Measurements from ENCODE around the gene IYD. TPM values are rescaled to one million over a fixed set of nuclear protein-coding genes. Genes with fewer than 3 reads are reported as not detected.
A peak's percentile ranks its signal among the peaks of the same experiment; 100 is the strongest.

The IYD gene
- total RNA-seq, 2 experiments from 2014 or later, result not detected

DNA sequence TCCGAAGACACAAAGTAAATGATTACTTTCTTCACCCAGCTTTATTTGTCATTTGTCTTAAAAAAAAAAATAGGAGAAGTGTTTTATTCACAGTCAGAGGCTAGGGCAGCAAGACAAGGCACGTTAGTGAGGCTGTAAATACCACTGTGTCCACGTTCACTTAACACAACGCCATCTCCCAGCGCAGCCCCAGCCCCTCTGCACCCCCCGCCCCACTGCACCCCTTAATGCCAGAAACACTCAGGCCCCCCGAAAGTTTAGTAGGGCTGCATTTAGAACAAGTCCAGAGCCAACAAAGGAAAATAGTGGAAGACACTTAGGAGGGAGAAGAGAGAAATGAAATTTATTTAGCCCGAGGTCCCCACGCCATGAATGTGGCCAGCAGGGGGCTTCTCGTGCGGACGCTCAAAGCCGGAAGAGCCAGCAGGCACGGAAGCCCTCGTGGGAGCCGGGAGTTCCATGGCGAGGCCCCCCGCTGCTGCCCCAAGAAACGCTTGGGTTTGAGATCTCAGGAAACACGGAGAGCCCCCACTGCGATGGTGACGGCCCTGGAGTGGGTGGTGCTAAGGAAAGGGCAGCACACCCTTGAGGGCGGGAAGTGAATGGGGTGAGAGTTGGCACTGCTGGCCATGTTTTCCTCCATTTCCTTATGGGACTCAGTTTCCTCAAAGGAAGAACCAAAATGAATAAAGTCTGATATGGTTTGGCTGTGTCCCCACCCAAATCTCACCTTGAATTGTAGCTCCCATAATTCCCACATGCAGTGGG is 50.2 kb downstream of the IYD start:
- H3K4me3 Mint-ChIP-seq, result peak overlapping the region; percentile 78
- DNase-seq (peak; percentile 15 to 74 (median 34)), ATAC-seq (ENCODE audit: poor library complexity) (peak; percentile 56)
- H3K36me3 ChIP-seq (ENCODE audit: insufficient read depth, low read length), result no peaks in the 10 kb centered on the region
- peaks cover 37% of the 10 kb centered on the region for H3K27me3 Mint-ChIP-seq
- H3K4me3 ChIP-seq (ENCODE audit: low read length), result peak overlapping the region; percentile 38
- peaks cover 6% of the 10 kb centered on the region for H3K4me1 Mint-ChIP-seq (ENCODE audit: low read depth)
- H3K9me3 Mint-ChIP-seq, result no peaks in the 10 kb centered on the region
- ChIA-PET CTCF (interaction anchor here (0.6 to 3.7 kb wide), 6 partner anchors 11 to 397 kb away, joined by 3 to 28 read pairs (median 3); no protein-coding TSS in a partner anchor), POLR2A (interaction anchor here (1.8 kb wide), 1 partner anchor 396 kb away, joined by 9 read pairs; no protein-coding TSS in a partner anchor)
- no peak overlapping the region for H3K27ac ChIP-seq (ENCODE audit: low read depth in 1 of 2, low read length in 2 of 2)
- intact Hi-C loops (cut with DNase I, micrococcal nuclease), result loop anchor here (1.0 to 5.0 kb wide), 4 partner anchors 178 to 396 kb away; partner anchors contain the start of gene PLEKHG1 (in 1 of the 2)
- TF ChIP-seq, protein P1, sequence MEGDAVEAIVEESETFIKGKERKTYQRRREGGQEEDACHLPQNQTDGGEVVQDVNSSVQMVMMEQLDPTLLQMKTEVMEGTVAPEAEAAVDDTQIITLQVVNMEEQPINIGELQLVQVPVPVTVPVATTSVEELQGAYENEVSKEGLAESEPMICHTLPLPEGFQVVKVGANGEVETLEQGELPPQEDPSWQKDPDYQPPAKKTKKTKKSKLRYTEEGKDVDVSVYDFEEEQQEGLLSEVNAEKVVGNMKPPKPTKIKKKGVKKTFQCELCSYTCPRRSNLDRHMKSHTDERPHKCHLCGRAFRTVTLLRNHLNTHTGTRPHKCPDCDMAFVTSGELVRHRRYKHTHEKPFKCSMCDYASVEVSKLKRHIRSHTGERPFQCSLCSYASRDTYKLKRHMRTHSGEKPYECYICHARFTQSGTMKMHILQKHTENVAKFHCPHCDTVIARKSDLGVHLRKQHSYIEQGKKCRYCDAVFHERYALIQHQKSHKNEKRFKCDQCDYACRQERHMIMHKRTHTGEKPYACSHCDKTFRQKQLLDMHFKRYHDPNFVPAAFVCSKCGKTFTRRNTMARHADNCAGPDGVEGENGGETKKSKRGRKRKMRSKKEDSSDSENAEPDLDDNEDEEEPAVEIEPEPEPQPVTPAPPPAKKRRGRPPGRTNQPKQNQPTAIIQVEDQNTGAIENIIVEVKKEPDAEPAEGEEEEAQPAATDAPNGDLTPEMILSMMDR (IDR thresholded peaks at IDR 0.05), result peak; percentile 35
- H3K36me3 Mint-ChIP-seq (ENCODE audit: low read depth), result no peaks in the 10 kb centered on the region
- H3K27ac Mint-ChIP-seq, result no peak overlapping the region
- peaks cover 7 to 11% of the 10 kb centered on the region in 2 experiments for H3K27me3 ChIP-seq (ENCODE audit: control insufficient read depth in 1 of 2, insufficient read depth in 2 of 2, low read length in 2 of 2)
- peaks cover 5% of the 10 kb centered on the region for H3K4me1 ChIP-seq (ENCODE audit: insufficient read depth, low read length)
- peaks cover 0 to 3% of the 10 kb centered on the region in 2 experiments for H3K9me3 ChIP-seq (ENCODE audit: control insufficient read depth in 1 of 2, insufficient read depth in 1 of 2, low read length in 2 of 2)

DNA sequence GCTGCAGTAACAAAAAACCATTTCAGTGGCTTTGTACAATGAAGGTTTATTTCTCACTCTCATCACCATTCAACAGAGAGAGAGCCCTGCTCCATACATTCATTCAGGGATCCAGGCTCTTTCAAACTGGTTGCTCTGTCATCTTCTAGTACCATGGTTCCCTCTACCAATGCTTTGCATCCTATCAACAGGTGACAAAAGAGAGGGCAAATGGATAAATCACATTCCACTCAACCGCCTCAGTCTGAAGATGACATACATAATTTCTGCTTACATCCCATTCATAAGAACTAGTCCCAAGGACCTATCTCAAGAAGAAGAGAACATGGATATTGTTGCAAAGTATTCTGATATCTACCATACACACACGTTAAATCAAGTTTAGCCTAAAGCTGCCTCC is 51.6 kb downstream of the IYD start:
- TF ChIP-seq, protein P1 (IDR thresholded peaks at IDR 0.05), result no peak
- no peaks in the 10 kb centered on the region for H3K9me3 Mint-ChIP-seq
- no peak overlapping the region for H3K27ac Mint-ChIP-seq
- H3K9me3 ChIP-seq (ENCODE audit: control insufficient read depth in 1 of 2, insufficient read depth in 1 of 2, low read length in 2 of 2), result peaks cover 0 to 12% of the 10 kb centered on the region in 2 experiments
- H3K36me3 Mint-ChIP-seq (ENCODE audit: low read depth), result no peaks in the 10 kb centered on the region
- H3K27me3 ChIP-seq (ENCODE audit: control insufficient read depth in 1 of 2, insufficient read depth in 2 of 2, low read length in 2 of 2), result peaks cover 6 to 7% of the 10 kb centered on the region in 2 experiments
- H3K27ac ChIP-seq (ENCODE audit: low read depth in 1 of 2, low read length in 2 of 2), result no peak overlapping the region
- peak overlapping the region; percentile 9 for H3K4me3 Mint-ChIP-seq
- peaks cover 5% of the 10 kb centered on the region for H3K4me1 ChIP-seq (ENCODE audit: insufficient read depth, low read length)
- POLR2A ChIA-PET, result no interaction called here
- DNase-seq (no peak), ATAC-seq (ENCODE audit: poor library complexity) (no peak)
- no peaks in the 10 kb centered on the region for H3K36me3 ChIP-seq (ENCODE audit: insufficient read depth, low read length)
- H3K27me3 Mint-ChIP-seq, result peaks cover 27% of the 10 kb centered on the region
- intact Hi-C loops (cut with DNase I, micrococcal nuclease), result no loop called here
- no peak overlapping the region for H3K4me3 ChIP-seq (ENCODE audit: low read length)
- H3K4me1 Mint-ChIP-seq (ENCODE audit: low read depth), result peaks cover 6% of the 10 kb centered on the region
- CTCF ChIA-PET, result interaction anchor here (3.7 kb wide), 1 partner anchor 396 kb away, joined by 28 read pairs; no protein-coding TSS in a partner anchor

DNA sequence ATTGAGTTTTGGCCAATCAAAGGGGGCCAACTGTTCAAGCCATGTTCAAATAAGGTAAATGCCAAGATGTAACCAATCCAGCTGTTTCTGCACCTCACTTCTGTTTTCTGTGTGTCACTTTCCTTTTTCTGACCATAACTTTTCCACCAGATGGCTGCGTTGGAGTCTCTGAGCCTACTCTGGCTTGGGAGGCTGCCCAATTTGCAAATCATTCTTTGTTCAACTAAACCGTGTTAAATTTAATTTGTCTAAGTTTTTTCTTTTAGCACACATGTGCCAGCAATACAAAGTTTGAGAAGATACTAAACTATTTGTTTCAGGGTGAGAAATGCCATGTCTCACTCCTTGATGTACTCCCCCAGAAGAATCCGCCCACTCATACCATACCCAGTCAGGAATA is 52.1 kb downstream of the IYD start:
- peaks cover 0 to 12% of the 10 kb centered on the region in 2 experiments for H3K9me3 ChIP-seq (ENCODE audit: control insufficient read depth in 1 of 2, insufficient read depth in 1 of 2, low read length in 2 of 2)
- H3K27ac ChIP-seq (ENCODE audit: low read depth in 1 of 2, low read length in 2 of 2), result no peak overlapping the region
- H3K9me3 Mint-ChIP-seq, result no peaks in the 10 kb centered on the region
- ATAC-seq (ENCODE audit: poor library complexity) (no peak), DNase-seq (no peak)
- TF ChIP-seq, protein P1 (IDR thresholded peaks at IDR 0.05), result no peak
- H3K36me3 ChIP-seq (ENCODE audit: insufficient read depth, low read length), result no peaks in the 10 kb centered on the region
- H3K4me1 Mint-ChIP-seq (ENCODE audit: low read depth), result peaks cover 6% of the 10 kb centered on the region
- H3K36me3 Mint-ChIP-seq (ENCODE audit: low read depth), result no peaks in the 10 kb centered on the region
- no peak overlapping the region for H3K27ac Mint-ChIP-seq
- peaks cover 6 to 7% of the 10 kb centered on the region in 2 experiments for H3K27me3 ChIP-seq (ENCODE audit: control insufficient read depth in 1 of 2, insufficient read depth in 2 of 2, low read length in 2 of 2)
- ChIA-PET CTCF (interaction anchor here (1.4 kb wide), 1 partner anchor 397 kb away, joined by 3 read pairs; no protein-coding TSS in a partner anchor), POLR2A (no interaction called here)
- no peak overlapping the region for H3K4me3 ChIP-seq (ENCODE audit: low read length)
- H3K27me3 Mint-ChIP-seq, result peaks cover 22% of the 10 kb centered on the region
- intact Hi-C loops (cut with DNase I, micrococcal nuclease), result no loop called here
- peaks cover 5% of the 10 kb centered on the region for H3K4me1 ChIP-seq (ENCODE audit: insufficient read depth, low read length)
- no peak overlapping the region for H3K4me3 Mint-ChIP-seq

All from CD4-positive, alpha-beta T cell (primary cell).